Ammon's horn (tissue), 1 donor: ENCODE results near the gene EEFSEC.
A peak's percentile ranks its signal among the peaks of the same experiment; 100 is the strongest.

Source experiments
- DNase-seq: peaks from one replicate; pipeline ENCODE4 v3.0.0-alpha.2; 2016; ENCODE audit warnings: low spot score

EEFSEC gene

GRCh38 chr3:128367761-128368160 lies 214.5 kb downstream of the EEFSEC start:
- no peak for DNase-seq

GRCh38 chr3:128368626-128369025 lies 215.3 kb downstream of the EEFSEC start:
- no peak for DNase-seq

GRCh38 chr3:128369121-128369703 lies 215.9 kb downstream of the EEFSEC start:
- no peak for DNase-seq

- DNase-seq: no peak
Observed at GRCh38 chr3:128369881-128370642, 216.8 kb downstream of the EEFSEC start.

GRCh38 chr3:128372281-128372680 lies 219.0 kb downstream of the EEFSEC start:
- DNase-seq: no peak

- no peak for DNase-seq
Observed at GRCh38 chr3:128372707-128373533, 219.6 kb downstream of the EEFSEC start.

GRCh38 chr3:128374746-128375445 lies 221.6 kb downstream of the EEFSEC start:
- no peak for DNase-seq

GRCh38 chr3:128376516-128376915 lies 223.2 kb downstream of the EEFSEC start:
- no peak for DNase-seq

- no peak for DNase-seq
Observed at GRCh38 chr3:128378631-128379347, 225.5 kb downstream of the EEFSEC start.

- DNase-seq: no peak
Observed at GRCh38 chr3:128379367-128380160, 226.3 kb downstream of the EEFSEC start.

GRCh38 chr3:128380295-128380694 lies 227.0 kb downstream of the EEFSEC start:
- no peak for DNase-seq

GRCh38 chr3:128380719-128381118 lies 227.4 kb downstream of the EEFSEC start:
- no peak for DNase-seq

- DNase-seq: no peak
Observed at GRCh38 chr3:128381609-128382008, 228.3 kb downstream of the EEFSEC start.

- peak; percentile 35 for DNase-seq
Observed at GRCh38 chr3:128382221-128382807, 229.0 kb downstream of the EEFSEC start.

- no peak for DNase-seq
Observed at GRCh38 chr3:128383316-128384235, 230.3 kb downstream of the EEFSEC start.

- no peak for DNase-seq
Observed at GRCh38 chr3:128385080-128385832, 232.0 kb downstream of the EEFSEC start.

GRCh38 chr3:128388932-128389331 lies 235.7 kb downstream of the EEFSEC start:
- DNase-seq: no peak

- no peak for DNase-seq
Observed at GRCh38 chr3:128390867-128391266, 237.6 kb downstream of the EEFSEC start.
